H9 (cell line): Measurements from ENCODE around the gene RAB14. TPM values are rescaled to one million over a fixed set of nuclear protein-coding genes. Genes with fewer than 3 reads are reported as not detected.

Source experiments
- DNase-seq: peaks from one replicate; pipeline ENCODE4 v3.0.0-alpha.2; 2017
- H2AFZ ChIP-seq: one replicate; pipeline ENCODE4 v1.6.1; 2013; ENCODE audit warnings: mild to moderate bottlenecking, low read length, control low read depth, moderate library complexity
- H2AK5ac ChIP-seq: 2 replicates; pipeline ENCODE4 v1.6.1; 2013; ENCODE audit warnings: low read length, control low read depth, mixed read lengths; ENCODE audit not compliant: insufficient read length
- H2BK120ac ChIP-seq: one replicate; pipeline ENCODE4 v1.6.1; 2013; ENCODE audit warnings: low read depth, mild to moderate bottlenecking, low read length, control low read depth, inconsistent platforms; ENCODE audit not compliant: poor library complexity, severe bottlenecking
- H2BK12ac ChIP-seq: 2 replicates; pipeline ENCODE4 v1.6.1; 2013; ENCODE audit warnings: low read length, control low read depth, mixed read lengths, low read depth; ENCODE audit not compliant: insufficient read length
- H2BK15ac ChIP-seq: 2 replicates; pipeline ENCODE4 v1.6.1; 2013; ENCODE audit warnings: low read depth, low read length, control low read depth
- H2BK20ac ChIP-seq: one replicate; pipeline ENCODE4 v1.6.1; 2013; ENCODE audit warnings: low read depth, mild to moderate bottlenecking, low read length, control low read depth, inconsistent platforms; ENCODE audit not compliant: poor library complexity, severe bottlenecking
- H2BK5ac ChIP-seq: 2 replicates; pipeline ENCODE4 v1.6.1; 2013; ENCODE audit warnings: low read length, control low read depth, mixed read lengths; ENCODE audit not compliant: insufficient read length
- H3K14ac ChIP-seq: 2 replicates; pipeline ENCODE4 v1.6.1; 2013; ENCODE audit warnings: low read length, control low read depth; ENCODE audit not compliant: insufficient read depth
- H3K18ac ChIP-seq: 2 replicates; pipeline ENCODE4 v1.6.1; 2013; ENCODE audit warnings: low read depth, mild to moderate bottlenecking, mixed read lengths, low read length, control low read depth; ENCODE audit not compliant: insufficient read length
- H3K23ac ChIP-seq: 2 replicates; pipeline ENCODE4 v1.6.1; 2013; ENCODE audit warnings: low read length, control low read depth, mixed read lengths, low read depth; ENCODE audit not compliant: insufficient read length
- H3K23me2 ChIP-seq: 2 replicates; pipeline ENCODE4 v1.6.1; 2013; ENCODE audit warnings: low read depth, mild to moderate bottlenecking, mixed read lengths, low read length, control low read depth; ENCODE audit not compliant: insufficient read length, poor library complexity, severe bottlenecking
- H3K27ac ChIP-seq: 2 replicates; pipeline ENCODE4 v1.5.1; 2013; ENCODE audit warnings: low read length, control low read depth, mixed read lengths, low read depth; ENCODE audit not compliant: insufficient read length
- H3K27me3 ChIP-seq: 2 replicates; pipeline ENCODE4 v1.6.1; 2013; ENCODE audit warnings: low read length, control low read depth, inconsistent platforms; ENCODE audit not compliant: insufficient read depth
- H3K4ac ChIP-seq: 2 replicates; pipeline ENCODE4 v1.6.1; 2013; ENCODE audit warnings: low read depth, mild to moderate bottlenecking, control low read depth, inconsistent platforms, low read length, moderate library complexity
- H3K4me1 ChIP-seq: 2 replicates; pipeline ENCODE4 v1.6.1; 2013; ENCODE audit warnings: low read length, control low read depth, inconsistent platforms; ENCODE audit not compliant: insufficient read depth
- H3K4me2 ChIP-seq: 2 replicates; pipeline ENCODE4 v1.6.1; 2013; ENCODE audit warnings: low read length, control low read depth, mixed read lengths; ENCODE audit not compliant: insufficient read length, insufficient read depth
- H3K56ac ChIP-seq: 2 replicates; pipeline ENCODE4 v1.6.1; 2013; ENCODE audit warnings: low read depth, mild to moderate bottlenecking, mixed read lengths, low read length, control low read depth; ENCODE audit not compliant: insufficient read length
- H3K79me1 ChIP-seq: 2 replicates; pipeline ENCODE4 v1.6.1; 2013; ENCODE audit warnings: low read depth, mild to moderate bottlenecking, moderate library complexity, low read length, control low read depth, inconsistent platforms; ENCODE audit not compliant: insufficient read depth, poor library complexity, severe bottlenecking
- H3K79me2 ChIP-seq: 2 replicates; pipeline ENCODE4 v1.6.1; 2013; ENCODE audit warnings: low read length, control low read depth, inconsistent platforms; ENCODE audit not compliant: insufficient read depth
- H3K9ac ChIP-seq: 2 replicates; pipeline ENCODE4 v1.6.1; 2013; ENCODE audit warnings: low read length, control low read depth, mixed read lengths; ENCODE audit not compliant: insufficient read length; ENCODE audit errors: extremely low read depth
- H3K9me3 ChIP-seq: one replicate; pipeline ENCODE4 v1.6.1; 2013; ENCODE audit warnings: low read depth, low read length, inconsistent platforms; ENCODE audit not compliant: control insufficient read depth
- H3T11ph ChIP-seq: one replicate; pipeline ENCODE4 v1.6.1; 2013; ENCODE audit warnings: mild to moderate bottlenecking, low read length, control low read depth, inconsistent platforms
- H4K20me1 ChIP-seq: one replicate; pipeline ENCODE4 v1.6.1; 2013; ENCODE audit not compliant: control insufficient read depth, insufficient read length, insufficient read depth
- H4K5ac ChIP-seq: 2 replicates; pipeline ENCODE4 v1.6.1; 2013; ENCODE audit warnings: low read depth, mild to moderate bottlenecking, mixed read lengths, low read length, control low read depth; ENCODE audit not compliant: insufficient read length
- H4K8ac ChIP-seq: replicated peaks from 2 replicates; pipeline ENCODE4 v1.6.1; 2013; ENCODE audit warnings: low read length, control low read depth, mixed read lengths, low read depth; ENCODE audit not compliant: insufficient read length
- H4K91ac ChIP-seq: 2 replicates; pipeline ENCODE4 v1.6.1; 2013; ENCODE audit warnings: low read depth, mild to moderate bottlenecking, moderate library complexity, mixed read lengths, low read length, control low read depth; ENCODE audit not compliant: insufficient read length
- H3K27ac Mint-ChIP-seq, 3 experiments: 2 replicates in 2 of 3; 3 replicates in 1 of 3; pipeline ENCODE4 v1.8.0; 2020 to 2021; ENCODE audit warnings: mixed read lengths in 3 of 3, mild to moderate bottlenecking in 1 of 3, moderate library complexity in 1 of 3
- H3K27me3 Mint-ChIP-seq: 2 replicates; pipeline ENCODE4 v1.8.0; 2021; ENCODE audit warnings: low read depth, mild to moderate bottlenecking, moderate library complexity, mixed read lengths
- H3K36me3 Mint-ChIP-seq, 3 experiments: 2 replicates in 2 of 3; 3 replicates in 1 of 3; pipeline ENCODE4 v1.8.0; 2020 to 2021; ENCODE audit warnings: low read depth in 3 of 3, mixed read lengths in 3 of 3; ENCODE audit not compliant: insufficient read depth in 1 of 3
- H3K4me1 Mint-ChIP-seq, 2 experiments: 2 replicates each; pipeline ENCODE4 v1.8.0; 2020; ENCODE audit warnings: mixed read lengths in 2 of 2
- H3K4me3 Mint-ChIP-seq, 2 experiments: 2 replicates in 1 of 2; 3 replicates in 1 of 2; pipeline ENCODE4 v1.8.0; 2020 to 2021; ENCODE audit warnings: mild to moderate bottlenecking in 2 of 2, mixed read lengths in 2 of 2, moderate library complexity in 1 of 2
- H3K9me3 Mint-ChIP-seq, 2 experiments: 2 replicates in 1 of 2; 3 replicates in 1 of 2; pipeline ENCODE4 v1.8.0; 2020; ENCODE audit warnings: mild to moderate bottlenecking in 2 of 2, mixed read lengths in 2 of 2, moderate library complexity in 1 of 2
- WGBS: extraction: QIAGEN DNeasy Blood & Tissue Kit; methylation state at CpG from one replicate; pipeline ENCODE4 v1.1.7; 2013; ENCODE audit warnings: missing lambda C conversion rate, low lambda C conversion rate, mixed read lengths; ENCODE audit not compliant: insufficient read length; ENCODE audit errors: extremely low coverage; 5-methylcytosine and 5-hydroxymethylcytosine counted together
- total RNA-seq: library from RNA; stranded (reverse); gene quantifications from 2 replicates; pipeline ENCODE4 v1.2.1, GENCODE V29; 2021
- TF ChIP-seq, protein P1 (sequence below): fragments of 200-600 bp; sonication (generic); conservative IDR thresholded peaks from 3 replicates; pipeline ENCODE4 v1.8.0; 2021; ENCODE audit warnings: antibody characterized with exemption, mild to moderate bottlenecking

RAB14 gene
- total RNA-seq, 1 experiment from 2014 or later, result 33.6 TPM

DNA sequence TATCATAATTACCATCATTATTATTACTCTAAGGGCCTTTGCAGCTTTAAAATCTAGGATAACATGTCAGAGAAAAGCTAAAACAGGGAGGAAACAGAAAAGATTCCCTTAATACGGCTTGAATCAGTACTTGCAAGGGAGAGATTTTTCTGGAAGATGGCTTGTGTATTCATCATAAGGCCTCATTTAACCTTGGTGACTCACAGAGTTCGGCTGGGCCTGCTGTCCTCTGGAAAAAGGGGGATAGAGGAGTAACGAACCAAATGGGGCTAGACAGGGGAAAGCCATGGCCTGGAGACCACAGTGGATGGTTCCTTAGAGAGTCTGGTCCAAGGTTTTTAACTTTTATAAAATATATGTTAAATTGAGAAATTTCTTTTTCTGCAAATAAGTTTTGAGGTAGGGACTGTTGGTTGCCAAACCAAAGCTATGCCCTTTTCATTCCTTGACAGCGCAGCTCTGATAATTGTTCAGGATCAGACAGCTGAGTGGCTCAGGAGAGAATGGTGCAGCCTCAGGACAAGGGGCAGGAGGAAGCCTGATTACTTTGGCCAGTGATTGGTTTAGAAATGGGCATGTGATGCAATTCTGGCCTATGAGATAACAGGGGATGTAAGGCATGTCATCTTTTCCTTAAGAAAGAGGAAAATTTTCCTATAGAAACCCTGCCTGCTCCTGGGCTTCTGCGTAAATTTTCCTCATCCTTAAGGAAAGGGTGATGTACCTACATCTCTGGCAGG is 40.7 kb upstream of the RAB14 start:
- no peak overlapping the region for H4K8ac ChIP-seq
- peaks cover 0 to 5% (median 0%) of the 10 kb centered on the region in 3 experiments; a peak in 2 of 7 replicates for H3K36me3 Mint-ChIP-seq
- no peak overlapping the region for H3K4ac ChIP-seq
- peaks cover 5 to 7% of the 10 kb centered on the region in 2 experiments for H3K4me1 Mint-ChIP-seq
- no peak overlapping the region for H3K27ac Mint-ChIP-seq
- H3K56ac ChIP-seq, result no peak overlapping the region
- no peak overlapping the region for H4K5ac ChIP-seq
- H3K4me2 ChIP-seq, result no peak overlapping the region
- no peak overlapping the region for H3T11ph ChIP-seq
- no peak for DNase-seq
- peaks cover 9 to 11% of the 10 kb centered on the region in 2 experiments; a peak in 4 of 5 replicates for H3K9me3 Mint-ChIP-seq
- WGBS, result no CpG with 5 or more reads among the region's 5 CpGs
- H3K9ac ChIP-seq, result no peak overlapping the region
- no peak overlapping the region for H2BK12ac ChIP-seq
- TF ChIP-seq, protein P1, sequence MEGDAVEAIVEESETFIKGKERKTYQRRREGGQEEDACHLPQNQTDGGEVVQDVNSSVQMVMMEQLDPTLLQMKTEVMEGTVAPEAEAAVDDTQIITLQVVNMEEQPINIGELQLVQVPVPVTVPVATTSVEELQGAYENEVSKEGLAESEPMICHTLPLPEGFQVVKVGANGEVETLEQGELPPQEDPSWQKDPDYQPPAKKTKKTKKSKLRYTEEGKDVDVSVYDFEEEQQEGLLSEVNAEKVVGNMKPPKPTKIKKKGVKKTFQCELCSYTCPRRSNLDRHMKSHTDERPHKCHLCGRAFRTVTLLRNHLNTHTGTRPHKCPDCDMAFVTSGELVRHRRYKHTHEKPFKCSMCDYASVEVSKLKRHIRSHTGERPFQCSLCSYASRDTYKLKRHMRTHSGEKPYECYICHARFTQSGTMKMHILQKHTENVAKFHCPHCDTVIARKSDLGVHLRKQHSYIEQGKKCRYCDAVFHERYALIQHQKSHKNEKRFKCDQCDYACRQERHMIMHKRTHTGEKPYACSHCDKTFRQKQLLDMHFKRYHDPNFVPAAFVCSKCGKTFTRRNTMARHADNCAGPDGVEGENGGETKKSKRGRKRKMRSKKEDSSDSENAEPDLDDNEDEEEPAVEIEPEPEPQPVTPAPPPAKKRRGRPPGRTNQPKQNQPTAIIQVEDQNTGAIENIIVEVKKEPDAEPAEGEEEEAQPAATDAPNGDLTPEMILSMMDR, result no peak
- H2BK20ac ChIP-seq, result no peak overlapping the region
- H3K27me3 ChIP-seq, result no peaks in the 10 kb centered on the region
- H3K27me3 Mint-ChIP-seq, result peaks cover 47% of the 10 kb centered on the region
- H3K9me3 ChIP-seq, result no peaks in the 10 kb centered on the region
- no peak overlapping the region for H3K18ac ChIP-seq
- no peak overlapping the region for H3K23ac ChIP-seq
- H2AFZ ChIP-seq, result no peak overlapping the region
- H4K20me1 ChIP-seq, result no peaks in the 10 kb centered on the region
- no peaks in the 10 kb centered on the region for H3K79me2 ChIP-seq
- no peak overlapping the region for H2BK120ac ChIP-seq
- H3K14ac ChIP-seq, result no peak overlapping the region
- H3K79me1 ChIP-seq, result no peaks in the 10 kb centered on the region
- H2BK5ac ChIP-seq, result no peak overlapping the region
- H3K27ac ChIP-seq, result no peak overlapping the region
- H3K4me3 Mint-ChIP-seq, result no peak overlapping the region
- H2AK5ac ChIP-seq, result no peak overlapping the region
- no peaks in the 10 kb centered on the region for H3K23me2 ChIP-seq
- no peak overlapping the region for H2BK15ac ChIP-seq
- no peak overlapping the region for H4K91ac ChIP-seq
- H3K4me1 ChIP-seq, result no peaks in the 10 kb centered on the region
